HT-29 (cell line): ENCODE results near the gene IRX1. TPM values are rescaled to one million over a fixed set of nuclear protein-coding genes. Genes with fewer than 3 reads are reported as not detected.

Source experiments
- DNase-seq: peaks from one replicate; pipeline ENCODE4 v3.0.0-alpha.2; 2015; ENCODE audit warnings: low spot score
- total RNA-seq: library from RNA; depleted of rRNA; stranded (reverse); fragments of >200 nt; shearing (Covaris generic); gene quantifications from 2 replicates; pipeline ENCODE4 v1.2.3, GENCODE V29; 2014; rRNA removed

IRX1 gene
- not detected in 2 replicates for total RNA-seq

GRCh38 chr5:3595006-3595961, at the start of gene IRX1:
Gene IRX1 (plus strand): TSS chr5:3595832. CDS start chr5:3596106, 274 bp downstream.
- DNase-seq: no peak

- DNase-seq: no peak
Measured at GRCh38 chr5:3546028-3546427, 49.6 kb upstream of the IRX1 start.

- no peak for DNase-seq
Measured at GRCh38 chr5:3564116-3564515, 31.5 kb upstream of the IRX1 start.

GRCh38 chr5:3564827-3565518, 30.7 kb upstream of the IRX1 start:
- no peak for DNase-seq

- DNase-seq: no peak
Measured at GRCh38 chr5:3584724-3585531, 10.7 kb upstream of the IRX1 start.

GRCh38 chr5:3590161-3590966, 5.3 kb upstream of the IRX1 start:
- no peak for DNase-seq

GRCh38 chr5:3590967-3591900, 4.4 kb upstream of the IRX1 start:
- no peak for DNase-seq

GRCh38 chr5:3592298-3592697, 3.3 kb upstream of the IRX1 start:
- DNase-seq: no peak

GRCh38 chr5:3593771-3594509, 1.7 kb upstream of the IRX1 start:
- DNase-seq: no peak

- DNase-seq: no peak
Measured at GRCh38 chr5:3594510-3595005, 1.1 kb upstream of the IRX1 start.

- no peak for DNase-seq
Measured at GRCh38 chr5:3596261-3596825, 711 bp downstream of the IRX1 start.

- no peak for DNase-seq
Measured at GRCh38 chr5:3596857-3597166, 1.2 kb downstream of the IRX1 start.

GRCh38 chr5:3597167-3598007, 1.8 kb downstream of the IRX1 start:
- DNase-seq: no peak

GRCh38 chr5:3598207-3598606, 2.6 kb downstream of the IRX1 start:
- DNase-seq: no peak

- DNase-seq: no peak
Measured at GRCh38 chr5:3598769-3599211, 3.2 kb downstream of the IRX1 start.

GRCh38 chr5:3599226-3600105, 3.8 kb downstream of the IRX1 start:
- no peak for DNase-seq
